Measurements from ENCODE around the gene OR52B6. TPM values are rescaled to one million over a fixed set of nuclear protein-coding genes. Genes with fewer than 3 reads are reported as not detected.

OR52B6 gene
- total and polyA plus RNA-seq, 2 of the 13 experiments (the other 11 are each of a cell fraction or from before 2014, with no cell fraction given) = not detected

GRCh38 chr11:5624489-5625279, 44.0 kb downstream of the OR52B6 start, which contains the start of gene TRIM34:
TSS of gene TRIM34 (plus strand) at chr11:5625001. CDS start at chr11:5632332, 7,331 bp downstream.
- peak within 1 kb of the TSS; percentile 48 for H3K4me2 ChIP-seq (ENCODE audit: low read depth, low read length)
- intact Hi-C loops (cut with micrococcal nuclease; ENCODE audit: unreplicated experiment) (no loop called here), in situ Hi-C loops (cut with HindIII; ENCODE audit: extremely low pct_ligation_motif_present, low pct_unique_long_range_greater_than_20kb) (no loop called here)
- no peak within 1 kb of the TSS for H2AFZ ChIP-seq (ENCODE audit: low read length)
- WGBS (ENCODE audit: low lambda C conversion rate) = 12% methylated on average over 7 of the region's 7 CpGs
- peaks cover 14% of the 10 kb centered on the region for H3K4me1 ChIP-seq (ENCODE audit: insufficient read depth, low read length)
- TF ChIP-seq FOXO4 (CRISPR knock-in tag; conservative IDR thresholded peaks at IDR 0.05) (0 out of 2 replicates have a peak, but pooled peaks have one; percentile 39), ZNF567 (CRISPR knock-in tag; IDR thresholded peaks at IDR 0.05; ENCODE audit: borderline replicate concordance) (no peak)
- ATAC-seq (peak; percentile 67), DNase-seq (ENCODE audit: low spot score) (no peak), FAIRE-seq (no peak)
- CTCF ChIA-PET (ENCODE audit: low intra/inter-chr PET ratio, low total read pairs) = no interaction called here
- H3K79me2 ChIP-seq (ENCODE audit: insufficient read depth, low read length) = no peaks in the 10 kb centered on the region
- H3K27ac ChIP-seq (ENCODE audit: extremely low read length, insufficient read depth, low read length) = no peak within 1 kb of the TSS
- no peaks in the 10 kb centered on the region for H4K20me1 ChIP-seq (ENCODE audit: insufficient read depth, low read length)
- no peaks in the 10 kb centered on the region for H3K36me3 ChIP-seq (replicated peaks in 1 of 2; ENCODE audit: control insufficient read depth in 1 of 2, insufficient read depth in 2 of 2, low read length in 2 of 2)
- no peaks in the 10 kb centered on the region for H3K9me3 ChIP-seq (ENCODE audit: low read length)
- H3K4me3 ChIP-seq (replicated peaks in 1 of 3; ENCODE audit: insufficient read depth in 1 of 3, low read depth in 2 of 3, low read length in 3 of 3) = peak within 1 kb of the TSS in 2 of 3 experiments; percentile 15 to 24; a peak in 3 of 6 replicates
- H3K9ac ChIP-seq (ENCODE audit: insufficient read depth, low read depth, low read length) = no peak within 1 kb of the TSS
- POLR2A ChIA-PET = no interaction called here
- H3K27me3 ChIP-seq (ENCODE audit: control insufficient read depth in 1 of 2, insufficient read depth in 2 of 2, low read length in 2 of 2) = 0 out of 5 replicates have a peak, but pooled peaks cover 0 to 5% of the 10 kb centered on the region in 2 experiments
- no TSS peak for BruUV-seq (replicated peaks)

- TF ChIP-seq ZFYVE20 (CRISPR knock-in tag; IDR thresholded peaks at IDR 0.05; ENCODE audit: borderline replicate concordance, low read depth) = no peak
- no peak for TF ChIP-seq DPF2 (CRISPR knock-in tag; IDR thresholded peaks at IDR 0.05; ENCODE audit: borderline replicate concordance, low read depth)
- no peak for TF ChIP-seq FOXC1 (CRISPR knock-in tag; IDR thresholded peaks at IDR 0.05; ENCODE audit: borderline replicate concordance)
- TF ChIP-seq MTF1 (CRISPR knock-in tag; IDR thresholded peaks at IDR 0.05) = no peak
- no peak for TF ChIP-seq SNAPC2 (CRISPR knock-in tag; IDR thresholded peaks at IDR 0.05)
- no peak for TF ChIP-seq ZBTB49 (CRISPR knock-in tag; IDR thresholded peaks at IDR 0.05; ENCODE audit: borderline replicate concordance)
- no peak for TF ChIP-seq KDM1A (CRISPR knock-in tag; IDR thresholded peaks at IDR 0.05)
- no peak for TF ChIP-seq ATF4 (CRISPR knock-in tag; IDR thresholded peaks at IDR 0.05)
- TF ChIP-seq SIN3A (IDR thresholded peaks at IDR 0.05; ENCODE audit: borderline replicate concordance, low read depth, low read length) = no peak
- no peak for TF ChIP-seq ZNF747 (CRISPR knock-in tag; IDR thresholded peaks at IDR 0.05; ENCODE audit: borderline replicate concordance)
- CTCF ChIA-PET (ENCODE audit: low intra/inter-chr PET ratio, low total read pairs) = no interaction called here
Measured at GRCh38 chr11:5625281-5625680, 44.6 kb downstream of the OR52B6 start.

More at GRCh38 chr11:5625281-5625680, 44.6 kb downstream of the OR52B6 start:
- Histone ChIP-seq H3K4me3 (replicated peaks in 1 of 3; ENCODE audit: insufficient read depth in 1 of 3, low read depth in 2 of 3, low read length in 3 of 3) (no peak overlapping the region), H3K79me2 (ENCODE audit: insufficient read depth, low read length) (no peaks in the 10 kb centered on the region), H3K9ac (ENCODE audit: insufficient read depth, low read depth, low read length) (no peak overlapping the region), H4K20me1 (ENCODE audit: insufficient read depth, low read length) (no peaks in the 10 kb centered on the region), H3K36me3 (replicated peaks in 1 of 2; ENCODE audit: control insufficient read depth in 1 of 2, insufficient read depth in 2 of 2, low read length in 2 of 2) (no peaks in the 10 kb centered on the region), H2AFZ (ENCODE audit: low read length) (no peak overlapping the region), H3K4me2 (ENCODE audit: low read depth, low read length) (peak overlapping the region; percentile 48; the same call in 1 of the 2 replicates), H3K4me1 (ENCODE audit: insufficient read depth, low read length) (peaks cover 14% of the 10 kb centered on the region), H3K27ac (ENCODE audit: extremely low read length, insufficient read depth, low read length) (no peak overlapping the region), H3K9me3 (ENCODE audit: low read length) (no peaks in the 10 kb centered on the region), H3K27me3 (ENCODE audit: control insufficient read depth in 1 of 2, insufficient read depth in 2 of 2, low read length in 2 of 2) (0 out of 5 replicates have a peak, but pooled peaks cover 0 to 5% of the 10 kb centered on the region in 2 experiments)
- intact Hi-C loops (cut with micrococcal nuclease; ENCODE audit: unreplicated experiment) (no loop called here), in situ Hi-C loops (cut with HindIII; ENCODE audit: extremely low pct_ligation_motif_present, low pct_unique_long_range_greater_than_20kb) (no loop called here)
- DNase-seq (ENCODE audit: low spot score) = no peak
- 43% methylated on average over 4 of the region's 4 CpGs for WGBS (ENCODE audit: low lambda C conversion rate)
- no TSS peak for BruUV-seq (replicated peaks)
- POLR2A ChIA-PET = no interaction called here
- FAIRE-seq = no peak
- ATAC-seq = no peak
